ENCODE results near the gene DYNC1I1.

DYNC1I1 gene

GRCh38 chr7:95758187-95758586, 14.2 kb upstream of the DYNC1I1 start:
- H3K9me3 ChIP-seq (ENCODE audit: control insufficient read depth in 1 of 2, low read length in 2 of 2) = no peaks in the 10 kb centered on the region
- no peaks in the 10 kb centered on the region for H3K27me3 ChIP-seq (ENCODE audit: control insufficient read depth in 1 of 2, insufficient read depth in 2 of 2, low read length in 2 of 2)

GRCh38 chr7:95766086-95766485, 6.3 kb upstream of the DYNC1I1 start:
- no peaks in the 10 kb centered on the region for H3K9me3 ChIP-seq (ENCODE audit: control insufficient read depth in 1 of 2, low read length in 2 of 2)
- H3K9ac ChIP-seq (ENCODE audit: low read depth in 1 of 2, low read length in 2 of 2) = no peak overlapping the region
- H3K4me1 ChIP-seq (ENCODE audit: control insufficient read depth in 1 of 2, insufficient read depth in 2 of 2, low read length in 2 of 2) = no peaks in the 10 kb centered on the region
- H3K27ac ChIP-seq (ENCODE audit: low read depth, low read length) = no peak overlapping the region
- no peak overlapping the region for H3K4me3 ChIP-seq (ENCODE audit: low read depth in 1 of 2, low read length in 2 of 2)
- no peaks in the 10 kb centered on the region for H3K27me3 ChIP-seq (ENCODE audit: control insufficient read depth in 1 of 2, insufficient read depth in 2 of 2, low read length in 2 of 2)
- H3K36me3 ChIP-seq (ENCODE audit: control insufficient read depth in 1 of 2, insufficient read depth in 2 of 2, low read length in 2 of 2) = no peaks in the 10 kb centered on the region

More at GRCh38 chr7:95758187-95758586, 14.2 kb upstream of the DYNC1I1 start:
- Histone ChIP-seq H3K36me3 (ENCODE audit: control insufficient read depth in 1 of 2, insufficient read depth in 2 of 2, low read length in 2 of 2) (no peaks in the 10 kb centered on the region), H3K4me3 (ENCODE audit: low read depth in 1 of 2, low read length in 2 of 2) (no peak overlapping the region), H3K4me1 (ENCODE audit: control insufficient read depth in 1 of 2, insufficient read depth in 2 of 2, low read length in 2 of 2) (no peaks in the 10 kb centered on the region), H3K9ac (ENCODE audit: low read depth in 1 of 2, low read length in 2 of 2) (no peak overlapping the region), H3K27ac (ENCODE audit: low read depth, low read length) (no peak overlapping the region)

GRCh38 chr7:95766657-95767056, 5.7 kb upstream of the DYNC1I1 start:
- H3K27ac ChIP-seq (ENCODE audit: low read depth, low read length) = no peak overlapping the region
- no peaks in the 10 kb centered on the region for H3K27me3 ChIP-seq (ENCODE audit: control insufficient read depth in 1 of 2, insufficient read depth in 2 of 2, low read length in 2 of 2)
- H3K4me1 ChIP-seq (ENCODE audit: control insufficient read depth in 1 of 2, insufficient read depth in 2 of 2, low read length in 2 of 2) = no peaks in the 10 kb centered on the region
- no peak overlapping the region for H3K4me3 ChIP-seq (ENCODE audit: low read depth in 1 of 2, low read length in 2 of 2)
- no peak overlapping the region for H3K9ac ChIP-seq (ENCODE audit: low read depth in 1 of 2, low read length in 2 of 2)
- H3K9me3 ChIP-seq (ENCODE audit: control insufficient read depth in 1 of 2, low read length in 2 of 2) = no peaks in the 10 kb centered on the region
- no peaks in the 10 kb centered on the region for H3K36me3 ChIP-seq (ENCODE audit: control insufficient read depth in 1 of 2, insufficient read depth in 2 of 2, low read length in 2 of 2)

GRCh38 chr7:95772771-95773581, 622 bp downstream of the DYNC1I1 start:
- H3K36me3 ChIP-seq (ENCODE audit: control insufficient read depth in 1 of 2, insufficient read depth in 2 of 2, low read length in 2 of 2) = no peaks in the 10 kb centered on the region
- H3K4me1 ChIP-seq (ENCODE audit: control insufficient read depth in 1 of 2, insufficient read depth in 2 of 2, low read length in 2 of 2) = peaks cover 0 to 7% of the 10 kb centered on the region in 2 donors
- H3K27ac ChIP-seq (ENCODE audit: low read depth, low read length) = no peak overlapping the region
- no peak overlapping the region for H3K9ac ChIP-seq (ENCODE audit: low read depth in 1 of 2, low read length in 2 of 2)
- peaks cover 10 to 17% of the 10 kb centered on the region in 2 donors for H3K27me3 ChIP-seq (ENCODE audit: control insufficient read depth in 1 of 2, insufficient read depth in 2 of 2, low read length in 2 of 2)
- H3K9me3 ChIP-seq (ENCODE audit: control insufficient read depth in 1 of 2, low read length in 2 of 2) = no peaks in the 10 kb centered on the region
- H3K4me3 ChIP-seq (ENCODE audit: low read depth in 1 of 2, low read length in 2 of 2) = peak overlapping the region; percentile 61 to 69

GRCh38 chr7:95776561-95777185, 4.3 kb downstream of the DYNC1I1 start:
- H3K27ac ChIP-seq (ENCODE audit: low read depth, low read length) = no peak overlapping the region
- H3K4me3 ChIP-seq (ENCODE audit: low read depth in 1 of 2, low read length in 2 of 2) = no peak overlapping the region
- H3K9me3 ChIP-seq (ENCODE audit: control insufficient read depth in 1 of 2, low read length in 2 of 2) = no peaks in the 10 kb centered on the region
- H3K9ac ChIP-seq (ENCODE audit: low read depth in 1 of 2, low read length in 2 of 2) = no peak overlapping the region
- peaks cover 10 to 17% of the 10 kb centered on the region in 2 donors for H3K27me3 ChIP-seq (ENCODE audit: control insufficient read depth in 1 of 2, insufficient read depth in 2 of 2, low read length in 2 of 2)
- H3K36me3 ChIP-seq (ENCODE audit: control insufficient read depth in 1 of 2, insufficient read depth in 2 of 2, low read length in 2 of 2) = no peaks in the 10 kb centered on the region
- peaks cover 0 to 7% of the 10 kb centered on the region in 2 donors for H3K4me1 ChIP-seq (ENCODE audit: control insufficient read depth in 1 of 2, insufficient read depth in 2 of 2, low read length in 2 of 2)

GRCh38 chr7:95777269-95777668, 4.9 kb downstream of the DYNC1I1 start:
- Histone ChIP-seq H3K27me3 (ENCODE audit: control insufficient read depth in 1 of 2, insufficient read depth in 2 of 2, low read length in 2 of 2) (peaks cover 10 to 17% of the 10 kb centered on the region in 2 donors), H3K4me3 (ENCODE audit: low read depth in 1 of 2, low read length in 2 of 2) (no peak overlapping the region), H3K36me3 (ENCODE audit: control insufficient read depth in 1 of 2, insufficient read depth in 2 of 2, low read length in 2 of 2) (no peaks in the 10 kb centered on the region), H3K9me3 (ENCODE audit: control insufficient read depth in 1 of 2, low read length in 2 of 2) (no peaks in the 10 kb centered on the region), H3K9ac (ENCODE audit: low read depth in 1 of 2, low read length in 2 of 2) (no peak overlapping the region), H3K4me1 (ENCODE audit: control insufficient read depth in 1 of 2, insufficient read depth in 2 of 2, low read length in 2 of 2) (peaks cover 0 to 7% of the 10 kb centered on the region in 2 donors), H3K27ac (ENCODE audit: low read depth, low read length) (no peak overlapping the region)

GRCh38 chr7:95780665-95781064, 8.3 kb downstream of the DYNC1I1 start:
- H3K27me3 ChIP-seq (ENCODE audit: control insufficient read depth in 1 of 2, insufficient read depth in 2 of 2, low read length in 2 of 2) = no peaks in the 10 kb centered on the region
- no peak overlapping the region for H3K4me3 ChIP-seq (ENCODE audit: low read depth in 1 of 2, low read length in 2 of 2)
- no peaks in the 10 kb centered on the region for H3K9me3 ChIP-seq (ENCODE audit: control insufficient read depth in 1 of 2, low read length in 2 of 2)
- no peak overlapping the region for H3K27ac ChIP-seq (ENCODE audit: low read depth, low read length)
- H3K36me3 ChIP-seq (ENCODE audit: control insufficient read depth in 1 of 2, insufficient read depth in 2 of 2, low read length in 2 of 2) = no peaks in the 10 kb centered on the region
- no peak overlapping the region for H3K9ac ChIP-seq (ENCODE audit: low read depth in 1 of 2, low read length in 2 of 2)
- no peaks in the 10 kb centered on the region for H3K4me1 ChIP-seq (ENCODE audit: control insufficient read depth in 1 of 2, insufficient read depth in 2 of 2, low read length in 2 of 2)

- Histone ChIP-seq H3K9ac (ENCODE audit: low read depth in 1 of 2, low read length in 2 of 2) (no peak overlapping the region), H3K36me3 (ENCODE audit: control insufficient read depth in 1 of 2, insufficient read depth in 2 of 2, low read length in 2 of 2) (no peaks in the 10 kb centered on the region)
These were observed 9.7 kb downstream of the DYNC1I1 start for GRCh38 chr7:95781961-95782586.

GRCh38 chr7:95784796-95785195, 12.4 kb downstream of the DYNC1I1 start:
- Histone ChIP-seq H3K9me3 (ENCODE audit: control insufficient read depth in 1 of 2, low read length in 2 of 2) (no peaks in the 10 kb centered on the region), H3K27ac (ENCODE audit: low read depth, low read length) (no peak overlapping the region), H3K36me3 (ENCODE audit: control insufficient read depth in 1 of 2, insufficient read depth in 2 of 2, low read length in 2 of 2) (no peaks in the 10 kb centered on the region)

More at GRCh38 chr7:95781961-95782586, 9.7 kb downstream of the DYNC1I1 start:
- peaks cover 0 to 2% of the 10 kb centered on the region in 2 donors for H3K27me3 ChIP-seq (ENCODE audit: control insufficient read depth in 1 of 2, insufficient read depth in 2 of 2, low read length in 2 of 2)
- no peaks in the 10 kb centered on the region for H3K4me1 ChIP-seq (ENCODE audit: control insufficient read depth in 1 of 2, insufficient read depth in 2 of 2, low read length in 2 of 2)
- no peak overlapping the region for H3K4me3 ChIP-seq (ENCODE audit: low read depth in 1 of 2, low read length in 2 of 2)
- H3K27ac ChIP-seq (ENCODE audit: low read depth, low read length) = no peak overlapping the region
- no peaks in the 10 kb centered on the region for H3K9me3 ChIP-seq (ENCODE audit: control insufficient read depth in 1 of 2, low read length in 2 of 2)

GRCh38 chr7:95788258-95788657, 15.9 kb downstream of the DYNC1I1 start:
- no peaks in the 10 kb centered on the region for H3K9me3 ChIP-seq (ENCODE audit: control insufficient read depth in 1 of 2, low read length in 2 of 2)
- H3K27ac ChIP-seq (ENCODE audit: low read depth, low read length) = no peak overlapping the region
- H3K36me3 ChIP-seq (ENCODE audit: control insufficient read depth in 1 of 2, insufficient read depth in 2 of 2, low read length in 2 of 2) = no peaks in the 10 kb centered on the region
- peaks cover 0 to 2% of the 10 kb centered on the region in 2 donors for H3K27me3 ChIP-seq (ENCODE audit: control insufficient read depth in 1 of 2, insufficient read depth in 2 of 2, low read length in 2 of 2)
- no peak overlapping the region for H3K4me3 ChIP-seq (ENCODE audit: low read depth in 1 of 2, low read length in 2 of 2)
- H3K9ac ChIP-seq (ENCODE audit: low read depth in 1 of 2, low read length in 2 of 2) = no peak overlapping the region
- H3K4me1 ChIP-seq (ENCODE audit: control insufficient read depth in 1 of 2, insufficient read depth in 2 of 2, low read length in 2 of 2) = no peaks in the 10 kb centered on the region

More at GRCh38 chr7:95784796-95785195, 12.4 kb downstream of the DYNC1I1 start:
- H3K27me3 ChIP-seq (ENCODE audit: control insufficient read depth in 1 of 2, insufficient read depth in 2 of 2, low read length in 2 of 2) = peaks cover 0 to 2% of the 10 kb centered on the region in 2 donors
- H3K9ac ChIP-seq (ENCODE audit: low read depth in 1 of 2, low read length in 2 of 2) = no peak overlapping the region
- no peak overlapping the region for H3K4me3 ChIP-seq (ENCODE audit: low read depth in 1 of 2, low read length in 2 of 2)
- H3K4me1 ChIP-seq (ENCODE audit: control insufficient read depth in 1 of 2, insufficient read depth in 2 of 2, low read length in 2 of 2) = no peaks in the 10 kb centered on the region
